ENCODE measurements around the gene PRUNE2. TPM values are rescaled to one million over a fixed set of nuclear protein-coding genes. Genes with fewer than 3 reads are reported as not detected.

The PRUNE2 gene
- total RNA-seq, 1 experiment from 2014 or later = 3.5 TPM

- no peaks in the 10 kb centered on the region for H3K36me3 Mint-ChIP-seq (ENCODE audit: insufficient read depth, unreplicated experiment)
- H3K4me1 Mint-ChIP-seq (ENCODE audit: low read depth, unreplicated experiment) = no peaks in the 10 kb centered on the region
- CTCF ChIA-PET = no interaction called here
Measured at GRCh38 chr9:76733096-76733495, 172.8 kb downstream of the PRUNE2 start.

GRCh38 chr9:76732341-76732958 lies 173.5 kb downstream of the PRUNE2 start:
- H3K27me3 Mint-ChIP-seq (ENCODE audit: insufficient read depth, unreplicated experiment) = no peaks in the 10 kb centered on the region
- no peak overlapping the region for H3K4me3 ChIP-seq (ENCODE audit: low read depth, low read length)
- H3K4me3 Mint-ChIP-seq (ENCODE audit: unreplicated experiment) = no peak overlapping the region
- TF ChIP-seq CTCF (IDR thresholded peaks at IDR 0.05; ENCODE audit: insufficient read depth in 1 of 2, low read depth in 1 of 2, low read length in 1 of 2, severe bottlenecking in 1 of 2, unreplicated experiment in 1 of 2) = no peak
- no peaks in the 10 kb centered on the region for H3K36me3 Mint-ChIP-seq (ENCODE audit: insufficient read depth, unreplicated experiment)
- H3K9me3 Mint-ChIP-seq (ENCODE audit: unreplicated experiment) = no peaks in the 10 kb centered on the region
- H3K4me1 Mint-ChIP-seq (ENCODE audit: low read depth, unreplicated experiment) = no peaks in the 10 kb centered on the region
- DNase-seq = no peak
- no peaks in the 10 kb centered on the region for H3K9me3 ChIP-seq
- no peak overlapping the region for H3K27ac Mint-ChIP-seq (ENCODE audit: unreplicated experiment)
- no peaks in the 10 kb centered on the region for H3K36me3 ChIP-seq (ENCODE audit: control insufficient read depth, insufficient read depth, low read length)
- POLR2A ChIA-PET = no interaction called here
- no peaks in the 10 kb centered on the region for H3K4me1 ChIP-seq
- no peaks in the 10 kb centered on the region for H3K27me3 ChIP-seq (replicated peaks; ENCODE audit: control insufficient read depth, insufficient read depth, low read length)
- intact Hi-C loops (cut with micrococcal nuclease; ENCODE audit: unreplicated experiment) = no loop called here
- no TSS peak for BruUV-seq (replicated peaks)
- CTCF ChIA-PET = no interaction called here

More at GRCh38 chr9:76733096-76733495, 172.8 kb downstream of the PRUNE2 start:
- H3K36me3 ChIP-seq (ENCODE audit: control insufficient read depth, insufficient read depth, low read length) = no peaks in the 10 kb centered on the region
- Mint-ChIP-seq H3K27me3 (ENCODE audit: insufficient read depth, unreplicated experiment) (no peaks in the 10 kb centered on the region), H3K9me3 (ENCODE audit: unreplicated experiment) (no peaks in the 10 kb centered on the region), H3K27ac (ENCODE audit: unreplicated experiment) (no peak overlapping the region), H3K4me3 (ENCODE audit: unreplicated experiment) (no peak overlapping the region)
- intact Hi-C loops (cut with micrococcal nuclease; ENCODE audit: unreplicated experiment) = no loop called here
- DNase-seq = no peak
- no peak for TF ChIP-seq CTCF (IDR thresholded peaks at IDR 0.05; ENCODE audit: insufficient read depth in 1 of 2, low read depth in 1 of 2, low read length in 1 of 2, severe bottlenecking in 1 of 2, unreplicated experiment in 1 of 2)
- no TSS peak for BruUV-seq (replicated peaks)
- H3K9me3 ChIP-seq = no peaks in the 10 kb centered on the region
- H3K27me3 ChIP-seq (replicated peaks; ENCODE audit: control insufficient read depth, insufficient read depth, low read length) = no peaks in the 10 kb centered on the region
- POLR2A ChIA-PET = no interaction called here
- H3K4me1 ChIP-seq = no peaks in the 10 kb centered on the region
- H3K4me3 ChIP-seq (ENCODE audit: low read depth, low read length) = no peak overlapping the region

GRCh38 chr9:76730801-76731200 lies 175.1 kb downstream of the PRUNE2 start:
- Mint-ChIP-seq H3K36me3 (ENCODE audit: insufficient read depth, unreplicated experiment) (no peaks in the 10 kb centered on the region), H3K9me3 (ENCODE audit: unreplicated experiment) (no peaks in the 10 kb centered on the region), H3K27me3 (ENCODE audit: insufficient read depth, unreplicated experiment) (no peaks in the 10 kb centered on the region), H3K4me3 (ENCODE audit: unreplicated experiment) (no peak overlapping the region), H3K27ac (ENCODE audit: unreplicated experiment) (no peak overlapping the region), H3K4me1 (ENCODE audit: low read depth, unreplicated experiment) (no peaks in the 10 kb centered on the region)
- no peaks in the 10 kb centered on the region for H3K4me1 ChIP-seq
- no peaks in the 10 kb centered on the region for H3K9me3 ChIP-seq
- intact Hi-C loops (cut with micrococcal nuclease; ENCODE audit: unreplicated experiment) = no loop called here
- H3K27me3 ChIP-seq (replicated peaks; ENCODE audit: control insufficient read depth, insufficient read depth, low read length) = no peaks in the 10 kb centered on the region
- no peak overlapping the region for H3K4me3 ChIP-seq (ENCODE audit: low read depth, low read length)
- no peak for DNase-seq
- ChIA-PET CTCF (no interaction called here), POLR2A (no interaction called here)
- no TSS peak for BruUV-seq (replicated peaks)
- no peaks in the 10 kb centered on the region for H3K36me3 ChIP-seq (ENCODE audit: control insufficient read depth, insufficient read depth, low read length)
- no peak for TF ChIP-seq CTCF (IDR thresholded peaks at IDR 0.05; ENCODE audit: insufficient read depth in 1 of 2, low read depth in 1 of 2, low read length in 1 of 2, severe bottlenecking in 1 of 2, unreplicated experiment in 1 of 2)

Measured in Caco-2 (cell line).